ENCODE measurements around the gene STK25. TPM values are rescaled to one million over a fixed set of nuclear protein-coding genes. Genes with fewer than 3 reads are reported as not detected.

STK25 gene
- polyA plus RNA-seq, 1 donor from 2014 or later, result 580 TPM

DNA sequence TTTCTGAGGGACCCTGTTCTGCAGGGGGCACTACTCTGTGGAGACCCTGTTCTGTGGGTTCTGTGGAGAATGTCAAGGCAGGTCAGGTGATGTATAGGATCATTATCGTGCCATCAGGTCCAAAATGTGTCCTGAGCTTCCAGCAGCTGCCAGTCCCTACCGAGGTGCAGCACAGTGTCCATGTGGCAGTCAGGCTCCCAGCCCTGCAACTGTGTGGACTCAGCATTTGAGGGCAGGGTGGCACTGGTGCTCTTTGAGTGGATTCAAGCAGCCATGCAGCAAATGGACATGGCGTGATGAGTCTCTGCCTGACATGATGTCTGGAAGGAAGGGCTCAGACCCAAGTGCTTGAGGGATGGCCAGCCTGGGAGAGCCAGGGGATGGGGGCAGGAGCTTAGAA lies 35.0 kb downstream of the STK25 start:
- Histone ChIP-seq H3K27ac (ENCODE audit: low read length) (no peak overlapping the region), H3K36me3 (ENCODE audit: insufficient read depth, low read length) (no peaks in the 10 kb centered on the region), H3K9ac (ENCODE audit: low read length) (no peak overlapping the region), H3F3A (ENCODE audit: insufficient read depth, low read length, poor library complexity, severe bottlenecking) (no peaks in the 10 kb centered on the region), H3K4me2 (ENCODE audit: low read length) (no peak overlapping the region), H3K9me2 (ENCODE audit: insufficient read depth, low read length) (no peaks in the 10 kb centered on the region), H3K27me3 (ENCODE audit: insufficient read depth, low read depth, low read length) (no peaks in the 10 kb centered on the region), H3K79me2 (replicated peaks; ENCODE audit: insufficient read depth, low read length) (no peaks in the 10 kb centered on the region), H3K9me3 (ENCODE audit: low read length) (no peaks in the 10 kb centered on the region), H2AFZ (ENCODE audit: low read depth, low read length) (no peak overlapping the region), H4K20me1 (ENCODE audit: insufficient read depth) (no peaks in the 10 kb centered on the region), H3K4me3 (ENCODE audit: low read length) (no peak overlapping the region)
- TF ChIP-seq EP300 (conservative IDR thresholded peaks at IDR 0.05; ENCODE audit: poor library complexity, severe bottlenecking) (no peak), EZH2 (IDR thresholded peaks at IDR 0.05; ENCODE audit: borderline replicate concordance, insufficient read depth, low read length, poor library complexity, severe bottlenecking) (no peak)

DNA sequence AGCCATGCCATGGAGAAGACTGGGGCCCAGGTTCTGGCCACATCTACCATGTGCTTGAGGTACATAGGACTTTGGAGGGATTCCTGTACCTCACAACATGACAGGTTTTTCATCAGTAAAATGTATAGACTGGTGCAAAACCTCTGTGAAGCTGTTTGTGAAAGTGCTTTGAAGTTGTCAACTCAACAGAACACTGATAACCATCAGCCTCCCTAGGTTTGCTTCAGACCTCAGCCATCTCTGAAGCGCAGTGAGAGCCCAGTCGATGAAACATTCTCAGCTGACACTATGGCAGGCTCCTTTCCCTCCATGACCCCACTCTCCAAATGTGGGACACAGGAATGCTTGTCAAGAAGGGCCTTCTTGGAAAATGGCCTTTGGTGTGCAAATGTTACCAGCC lies 38.6 kb downstream of the STK25 start:
- Histone ChIP-seq H3K79me2 (replicated peaks; ENCODE audit: insufficient read depth, low read length) (no peaks in the 10 kb centered on the region), H3F3A (ENCODE audit: insufficient read depth, low read length, poor library complexity, severe bottlenecking) (no peaks in the 10 kb centered on the region), H3K27ac (ENCODE audit: low read length) (no peak overlapping the region), H3K4me3 (ENCODE audit: low read length) (no peak overlapping the region), H2AFZ (ENCODE audit: low read depth, low read length) (no peak overlapping the region), H3K4me2 (ENCODE audit: low read length) (no peak overlapping the region), H3K27me3 (ENCODE audit: insufficient read depth, low read depth, low read length) (no peaks in the 10 kb centered on the region), H3K9me2 (ENCODE audit: insufficient read depth, low read length) (no peaks in the 10 kb centered on the region), H3K9me3 (ENCODE audit: low read length) (no peaks in the 10 kb centered on the region), H4K20me1 (ENCODE audit: insufficient read depth) (no peaks in the 10 kb centered on the region), H3K9ac (ENCODE audit: low read length) (no peak overlapping the region), H3K36me3 (ENCODE audit: insufficient read depth, low read length) (no peaks in the 10 kb centered on the region)
- TF ChIP-seq, protein P1, sequence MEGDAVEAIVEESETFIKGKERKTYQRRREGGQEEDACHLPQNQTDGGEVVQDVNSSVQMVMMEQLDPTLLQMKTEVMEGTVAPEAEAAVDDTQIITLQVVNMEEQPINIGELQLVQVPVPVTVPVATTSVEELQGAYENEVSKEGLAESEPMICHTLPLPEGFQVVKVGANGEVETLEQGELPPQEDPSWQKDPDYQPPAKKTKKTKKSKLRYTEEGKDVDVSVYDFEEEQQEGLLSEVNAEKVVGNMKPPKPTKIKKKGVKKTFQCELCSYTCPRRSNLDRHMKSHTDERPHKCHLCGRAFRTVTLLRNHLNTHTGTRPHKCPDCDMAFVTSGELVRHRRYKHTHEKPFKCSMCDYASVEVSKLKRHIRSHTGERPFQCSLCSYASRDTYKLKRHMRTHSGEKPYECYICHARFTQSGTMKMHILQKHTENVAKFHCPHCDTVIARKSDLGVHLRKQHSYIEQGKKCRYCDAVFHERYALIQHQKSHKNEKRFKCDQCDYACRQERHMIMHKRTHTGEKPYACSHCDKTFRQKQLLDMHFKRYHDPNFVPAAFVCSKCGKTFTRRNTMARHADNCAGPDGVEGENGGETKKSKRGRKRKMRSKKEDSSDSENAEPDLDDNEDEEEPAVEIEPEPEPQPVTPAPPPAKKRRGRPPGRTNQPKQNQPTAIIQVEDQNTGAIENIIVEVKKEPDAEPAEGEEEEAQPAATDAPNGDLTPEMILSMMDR (IDR thresholded peaks at IDR 0.05; ENCODE audit: poor library complexity, severe bottlenecking), result no peak
- TF ChIP-seq, protein P2, sequence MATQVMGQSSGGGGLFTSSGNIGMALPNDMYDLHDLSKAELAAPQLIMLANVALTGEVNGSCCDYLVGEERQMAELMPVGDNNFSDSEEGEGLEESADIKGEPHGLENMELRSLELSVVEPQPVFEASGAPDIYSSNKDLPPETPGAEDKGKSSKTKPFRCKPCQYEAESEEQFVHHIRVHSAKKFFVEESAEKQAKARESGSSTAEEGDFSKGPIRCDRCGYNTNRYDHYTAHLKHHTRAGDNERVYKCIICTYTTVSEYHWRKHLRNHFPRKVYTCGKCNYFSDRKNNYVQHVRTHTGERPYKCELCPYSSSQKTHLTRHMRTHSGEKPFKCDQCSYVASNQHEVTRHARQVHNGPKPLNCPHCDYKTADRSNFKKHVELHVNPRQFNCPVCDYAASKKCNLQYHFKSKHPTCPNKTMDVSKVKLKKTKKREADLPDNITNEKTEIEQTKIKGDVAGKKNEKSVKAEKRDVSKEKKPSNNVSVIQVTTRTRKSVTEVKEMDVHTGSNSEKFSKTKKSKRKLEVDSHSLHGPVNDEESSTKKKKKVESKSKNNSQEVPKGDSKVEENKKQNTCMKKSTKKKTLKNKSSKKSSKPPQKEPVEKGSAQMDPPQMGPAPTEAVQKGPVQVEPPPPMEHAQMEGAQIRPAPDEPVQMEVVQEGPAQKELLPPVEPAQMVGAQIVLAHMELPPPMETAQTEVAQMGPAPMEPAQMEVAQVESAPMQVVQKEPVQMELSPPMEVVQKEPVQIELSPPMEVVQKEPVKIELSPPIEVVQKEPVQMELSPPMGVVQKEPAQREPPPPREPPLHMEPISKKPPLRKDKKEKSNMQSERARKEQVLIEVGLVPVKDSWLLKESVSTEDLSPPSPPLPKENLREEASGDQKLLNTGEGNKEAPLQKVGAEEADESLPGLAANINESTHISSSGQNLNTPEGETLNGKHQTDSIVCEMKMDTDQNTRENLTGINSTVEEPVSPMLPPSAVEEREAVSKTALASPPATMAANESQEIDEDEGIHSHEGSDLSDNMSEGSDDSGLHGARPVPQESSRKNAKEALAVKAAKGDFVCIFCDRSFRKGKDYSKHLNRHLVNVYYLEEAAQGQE (IDR thresholded peaks at IDR 0.05; ENCODE audit: borderline replicate concordance), result no peak
- no peak for TF ChIP-seq MXI1 (conservative IDR thresholded peaks at IDR 0.05; ENCODE audit: poor library complexity, severe bottlenecking)
- no peak for TF ChIP-seq TAF1 (IDR thresholded peaks at IDR 0.05; ENCODE audit: low read depth)
- TF ChIP-seq EP300 (conservative IDR thresholded peaks at IDR 0.05; ENCODE audit: poor library complexity, severe bottlenecking), result no peak
- TF ChIP-seq SMC3 (conservative IDR thresholded peaks at IDR 0.05; ENCODE audit: poor library complexity), result no peak
- no peak for TF ChIP-seq POLR2AphosphoS5 (IDR thresholded peaks at IDR 0.05)
- no peak for TF ChIP-seq RAD21 (conservative IDR thresholded peaks at IDR 0.05)
- TF ChIP-seq EZH2 (IDR thresholded peaks at IDR 0.05; ENCODE audit: borderline replicate concordance, insufficient read depth, low read length, poor library complexity, severe bottlenecking), result no peak

DNA sequence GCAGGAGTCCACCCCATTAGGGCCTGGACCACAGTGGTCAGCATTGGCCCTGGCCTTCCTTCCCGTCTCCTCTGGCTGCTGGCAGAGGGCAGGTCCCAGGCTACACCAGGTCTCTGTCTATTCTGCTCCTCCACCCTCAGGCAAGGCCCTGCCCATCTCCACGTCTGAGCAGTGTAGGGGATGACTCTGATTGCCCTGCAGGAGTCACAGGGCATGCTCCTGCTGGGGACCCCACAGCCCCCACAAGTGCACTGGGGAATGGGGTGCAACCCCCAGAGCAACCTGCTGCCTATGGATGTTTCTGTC lies 40.0 kb downstream of the STK25 start:
- H3F3A ChIP-seq (ENCODE audit: insufficient read depth, low read length, poor library complexity, severe bottlenecking), result no peaks in the 10 kb centered on the region
- no peaks in the 10 kb centered on the region for H3K27me3 ChIP-seq (ENCODE audit: insufficient read depth, low read depth, low read length)
- no peaks in the 10 kb centered on the region for H4K20me1 ChIP-seq (ENCODE audit: insufficient read depth)
- no peaks in the 10 kb centered on the region for H3K36me3 ChIP-seq (ENCODE audit: insufficient read depth, low read length)
- H3K27ac ChIP-seq (ENCODE audit: low read length), result no peak overlapping the region
- H3K9me2 ChIP-seq (ENCODE audit: insufficient read depth, low read length), result no peaks in the 10 kb centered on the region
- H3K4me2 ChIP-seq (ENCODE audit: low read length), result no peak overlapping the region
- H3K4me3 ChIP-seq (ENCODE audit: low read length), result no peak overlapping the region
- no peak overlapping the region for H2AFZ ChIP-seq (ENCODE audit: low read depth, low read length)
- TF ChIP-seq, protein P2 (IDR thresholded peaks at IDR 0.05; ENCODE audit: borderline replicate concordance), result no peak
- no peak for TF ChIP-seq MXI1 (conservative IDR thresholded peaks at IDR 0.05; ENCODE audit: poor library complexity, severe bottlenecking)
- no peak for TF ChIP-seq RAD21 (conservative IDR thresholded peaks at IDR 0.05)
- H3K9ac ChIP-seq (ENCODE audit: low read length), result no peak overlapping the region
- no peaks in the 10 kb centered on the region for H3K9me3 ChIP-seq (ENCODE audit: low read length)
- no peaks in the 10 kb centered on the region for H3K79me2 ChIP-seq (replicated peaks; ENCODE audit: insufficient read depth, low read length)
